ENCODE results near the gene GUCY1B1.

GUCY1B1 gene

DNA sequence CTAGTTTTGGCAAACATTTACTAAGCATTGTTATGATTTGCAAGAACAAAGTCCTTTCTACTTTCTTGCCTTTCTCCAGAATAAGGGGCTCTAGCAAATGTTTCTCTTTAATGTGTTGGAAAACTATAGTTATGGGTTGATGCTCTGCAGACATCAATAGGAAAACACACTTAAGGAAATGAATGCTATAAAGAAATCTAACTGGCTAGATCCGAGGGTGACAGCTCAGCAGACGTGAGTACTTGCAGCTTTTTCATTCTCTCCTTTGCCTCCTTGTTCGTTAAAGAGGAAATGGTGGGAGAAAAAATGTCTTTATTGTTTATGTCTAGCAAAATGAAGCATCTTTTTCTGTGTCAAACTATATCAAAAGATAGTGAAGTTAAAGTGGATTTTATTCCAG lies 6.3 kb downstream of the GUCY1B1 start:
- POLR2A ChIA-PET = no interaction called here
- no peak for TF ChIP-seq CTCF (IDR thresholded peaks at IDR 0.05; ENCODE audit: control extremely low read depth, extremely low read depth, low read depth, missing control alignments)
- DNase-seq (ENCODE audit: extremely low spot score) = no peak
- CTCF ChIA-PET = interaction anchor here (1.0 to 1.2 kb wide), 2 partner anchors 9 to 63 kb away, joined by 3 read pairs; no protein-coding TSS in a partner anchor

GRCh38 chr4:155766622-155767021 lies 7.8 kb downstream of the GUCY1B1 start:
- ChIA-PET CTCF (interaction anchor here (0.6 to 1.4 kb wide), 5 partner anchors 9 to 234 kb away, joined by 3 to 4 read pairs (median 3); no protein-coding TSS in a partner anchor), POLR2A (no interaction called here)

DNA sequence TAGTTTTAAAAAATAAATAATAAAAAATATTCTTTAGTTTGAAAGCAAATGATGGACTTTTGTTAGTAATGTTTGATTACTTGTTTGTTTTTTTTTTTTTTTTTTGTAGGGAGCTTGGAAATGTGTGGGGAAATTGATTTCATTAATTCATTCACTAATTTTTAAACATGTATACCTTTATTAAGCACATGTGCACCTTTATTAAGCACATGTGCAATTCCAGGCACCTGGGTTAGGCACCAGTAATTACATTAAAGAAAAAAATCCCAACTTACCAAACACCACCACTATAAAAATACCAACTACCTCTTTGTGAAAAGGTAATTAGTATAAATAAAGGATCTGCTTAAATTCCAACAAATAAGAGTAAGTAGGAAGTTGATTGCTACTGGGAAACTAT lies 9.5 kb downstream of the GUCY1B1 start:
- ChIA-PET POLR2A (no interaction called here), CTCF (interaction anchor here (1.3 to 1.5 kb wide), 3 partner anchors 10 to 19 kb away, joined by 3 to 4 read pairs (median 3); no protein-coding TSS in a partner anchor)
- no peak for TF ChIP-seq CTCF (IDR thresholded peaks at IDR 0.05; ENCODE audit: control extremely low read depth, extremely low read depth, low read depth, missing control alignments)
- DNase-seq (ENCODE audit: extremely low spot score) = no peak

More at GRCh38 chr4:155766622-155767021, 7.8 kb downstream of the GUCY1B1 start:
- DNase-seq (ENCODE audit: extremely low spot score) = no peak
- no peak for TF ChIP-seq CTCF (IDR thresholded peaks at IDR 0.05; ENCODE audit: control extremely low read depth, extremely low read depth, low read depth, missing control alignments)

GRCh38 chr4:155769090-155769489 lies 10.3 kb downstream of the GUCY1B1 start:
- ChIA-PET CTCF (interaction anchor here (1.5 to 2.0 kb wide), 3 partner anchors 11 to 18 kb away, joined by 3 to 14 read pairs (median 6); no protein-coding TSS in a partner anchor), POLR2A (no interaction called here)
- DNase-seq (ENCODE audit: extremely low spot score) = no peak
- no peak for TF ChIP-seq CTCF (IDR thresholded peaks at IDR 0.05; ENCODE audit: control extremely low read depth, extremely low read depth, low read depth, missing control alignments)

DNA sequence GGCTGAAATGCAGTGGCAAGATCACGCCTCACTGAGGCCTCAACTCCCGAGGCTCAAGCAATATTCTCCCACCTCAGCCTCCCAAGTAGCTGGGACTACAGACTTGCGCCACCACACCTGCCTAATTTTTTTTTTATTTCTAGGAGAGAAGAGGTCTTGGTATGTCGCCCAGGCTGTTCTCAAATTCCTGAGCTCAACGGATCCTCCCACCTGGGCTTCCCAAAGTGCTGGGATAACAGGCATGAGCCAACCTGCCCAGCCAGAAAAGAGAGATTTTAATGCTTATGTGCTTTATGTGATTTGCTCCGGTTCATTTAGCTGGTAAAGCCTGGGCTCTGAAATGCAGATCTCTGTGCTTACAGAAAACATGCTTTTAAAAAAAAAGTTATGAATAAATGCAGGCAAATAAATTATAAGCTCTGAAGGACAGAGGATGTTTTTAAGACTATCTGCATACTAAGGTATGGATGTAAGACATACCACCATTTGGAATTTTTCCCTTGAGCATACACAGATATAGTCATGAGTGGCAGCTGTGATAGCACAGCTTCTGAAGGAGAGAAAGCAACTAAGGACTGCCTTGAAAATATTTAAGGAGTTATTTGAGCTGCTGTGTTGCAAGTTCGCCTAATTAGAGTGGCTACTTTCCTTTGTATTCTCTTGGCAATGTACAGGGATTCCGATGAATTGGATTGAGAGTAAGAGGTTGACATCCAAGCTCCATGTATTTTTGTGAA lies 13.8 kb downstream of the GUCY1B1 start:
- POLR2A ChIA-PET = no interaction called here
- no peak for TF ChIP-seq CTCF (IDR thresholded peaks at IDR 0.05; ENCODE audit: control extremely low read depth, extremely low read depth, low read depth, missing control alignments)
- no peak for DNase-seq (ENCODE audit: extremely low spot score)
- CTCF ChIA-PET = interaction anchor here (1.0 to 5.9 kb wide), 7 partner anchors 10 to 243 kb away, joined by 3 to 28 read pairs (median 4); partner anchors contain the start of gene GUCY1B1

GRCh38 chr4:155773196-155773800 lies 14.5 kb downstream of the GUCY1B1 start:
- TF ChIP-seq CTCF (IDR thresholded peaks at IDR 0.05; ENCODE audit: control extremely low read depth, extremely low read depth, low read depth, missing control alignments) = no peak
- no peak for DNase-seq (ENCODE audit: extremely low spot score)
- CTCF ChIA-PET = interaction anchor here (0.8 to 5.9 kb wide), 8 partner anchors 9 to 244 kb away, joined by 3 to 28 read pairs (median 4); partner anchors contain the start of gene GUCY1B1
- POLR2A ChIA-PET = no interaction called here

Measured in GM10248 (cell line).